ENCODE measurements around the gene CST8.

- no peak for TF ChIP-seq POLR2A (IDR thresholded peaks at IDR 0.05)
- TF ChIP-seq, protein P1, sequence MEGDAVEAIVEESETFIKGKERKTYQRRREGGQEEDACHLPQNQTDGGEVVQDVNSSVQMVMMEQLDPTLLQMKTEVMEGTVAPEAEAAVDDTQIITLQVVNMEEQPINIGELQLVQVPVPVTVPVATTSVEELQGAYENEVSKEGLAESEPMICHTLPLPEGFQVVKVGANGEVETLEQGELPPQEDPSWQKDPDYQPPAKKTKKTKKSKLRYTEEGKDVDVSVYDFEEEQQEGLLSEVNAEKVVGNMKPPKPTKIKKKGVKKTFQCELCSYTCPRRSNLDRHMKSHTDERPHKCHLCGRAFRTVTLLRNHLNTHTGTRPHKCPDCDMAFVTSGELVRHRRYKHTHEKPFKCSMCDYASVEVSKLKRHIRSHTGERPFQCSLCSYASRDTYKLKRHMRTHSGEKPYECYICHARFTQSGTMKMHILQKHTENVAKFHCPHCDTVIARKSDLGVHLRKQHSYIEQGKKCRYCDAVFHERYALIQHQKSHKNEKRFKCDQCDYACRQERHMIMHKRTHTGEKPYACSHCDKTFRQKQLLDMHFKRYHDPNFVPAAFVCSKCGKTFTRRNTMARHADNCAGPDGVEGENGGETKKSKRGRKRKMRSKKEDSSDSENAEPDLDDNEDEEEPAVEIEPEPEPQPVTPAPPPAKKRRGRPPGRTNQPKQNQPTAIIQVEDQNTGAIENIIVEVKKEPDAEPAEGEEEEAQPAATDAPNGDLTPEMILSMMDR (IDR thresholded peaks at IDR 0.05) = no peak
- TF ChIP-seq POLR2AphosphoS5 (IDR thresholded peaks at IDR 0.05; ENCODE audit: insufficient read depth in 1 of 2, low read depth in 1 of 2) = no peak
Measured at GRCh38 chr20:23508449-23509229, 17.7 kb downstream of the CST8 start.
